Measurements from ENCODE around the gene ZNF619. TPM values are rescaled to one million over a fixed set of nuclear protein-coding genes. Genes with fewer than 3 reads are reported as not detected.

Gene ZNF619
- total and polyA plus RNA-seq, 9 of the 15 experiments (the other 6 are each of a cell fraction or from before 2014, with no cell fraction given): 1.3 to 9.1 (median 6.3) TPM

GRCh38 chr3:40505599-40506462 is 28.9 kb downstream of the ZNF619 start, which contains the start of gene ZNF620 (continued):
- TF ChIP-seq E2F6 (IDR thresholded peaks at IDR 0.05; ENCODE audit: borderline replicate concordance in 1 of 2, extremely low read depth in 1 of 2, insufficient read depth in 1 of 2, insufficient read length in 1 of 2, low read depth in 1 of 2, low read length in 1 of 2, poor library complexity in 1 of 2, severe bottlenecking in 1 of 2) (peak in 1 of 2 experiments; percentile 59), POLR2H (tag; IDR thresholded peaks at IDR 0.05; ENCODE audit: low read depth) (no peak), SAP30 (IDR thresholded peaks at IDR 0.05; ENCODE audit: borderline replicate concordance, insufficient read depth, low read depth, low read length, poor library complexity, severe bottlenecking) (peak; percentile 25), POLR2A (conservative IDR thresholded peaks at IDR 0.05) (peak; percentile 74), CBFB (CRISPR knock-in tag; IDR thresholded peaks at IDR 0.05) (0 out of 2 replicates have a peak, but pooled peaks have one; percentile 84), HNRNPUL1 (IDR thresholded peaks at IDR 0.05; ENCODE audit: low read length) (no peak), ZSCAN32 (CRISPR knock-in tag; IDR thresholded peaks at IDR 0.05) (no peak), ETV5 (CRISPR knock-in tag; IDR thresholded peaks at IDR 0.05; ENCODE audit: low read depth) (peak; percentile 65; the same call in 1 of the 2 replicates), FOXK1 (CRISPR knock-in tag; IDR thresholded peaks at IDR 0.05; ENCODE audit: borderline replicate concordance) (no peak), LEF1 (IDR thresholded peaks at IDR 0.05) (no peak), KAT7 (CRISPR knock-in tag; IDR thresholded peaks at IDR 0.05; ENCODE audit: borderline replicate concordance) (no peak), PHF8 (IDR thresholded peaks at IDR 0.05; ENCODE audit: borderline replicate concordance, low read length) (peak; percentile 63; the same call in 1 of the 2 replicates), ZNF431 (CRISPR knock-in tag; IDR thresholded peaks at IDR 0.05) (peak; percentile 59; the same call in 1 of the 2 replicates), ZBTB33 (CRISPR knock-in tag; IDR thresholded peaks at IDR 0.05) (0 out of 2 replicates have a peak, but pooled peaks have one; percentile 40)
- TF ChIP-seq, protein P1, sequence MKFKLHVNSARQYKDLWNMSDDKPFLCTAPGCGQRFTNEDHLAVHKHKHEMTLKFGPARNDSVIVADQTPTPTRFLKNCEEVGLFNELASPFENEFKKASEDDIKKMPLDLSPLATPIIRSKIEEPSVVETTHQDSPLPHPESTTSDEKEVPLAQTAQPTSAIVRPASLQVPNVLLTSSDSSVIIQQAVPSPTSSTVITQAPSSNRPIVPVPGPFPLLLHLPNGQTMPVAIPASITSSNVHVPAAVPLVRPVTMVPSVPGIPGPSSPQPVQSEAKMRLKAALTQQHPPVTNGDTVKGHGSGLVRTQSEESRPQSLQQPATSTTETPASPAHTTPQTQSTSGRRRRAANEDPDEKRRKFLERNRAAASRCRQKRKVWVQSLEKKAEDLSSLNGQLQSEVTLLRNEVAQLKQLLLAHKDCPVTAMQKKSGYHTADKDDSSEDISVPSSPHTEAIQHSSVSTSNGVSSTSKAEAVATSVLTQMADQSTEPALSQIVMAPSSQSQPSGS (CRISPR knock-in tag; IDR thresholded peaks at IDR 0.05): no peak
- TF ChIP-seq, protein P2, sequence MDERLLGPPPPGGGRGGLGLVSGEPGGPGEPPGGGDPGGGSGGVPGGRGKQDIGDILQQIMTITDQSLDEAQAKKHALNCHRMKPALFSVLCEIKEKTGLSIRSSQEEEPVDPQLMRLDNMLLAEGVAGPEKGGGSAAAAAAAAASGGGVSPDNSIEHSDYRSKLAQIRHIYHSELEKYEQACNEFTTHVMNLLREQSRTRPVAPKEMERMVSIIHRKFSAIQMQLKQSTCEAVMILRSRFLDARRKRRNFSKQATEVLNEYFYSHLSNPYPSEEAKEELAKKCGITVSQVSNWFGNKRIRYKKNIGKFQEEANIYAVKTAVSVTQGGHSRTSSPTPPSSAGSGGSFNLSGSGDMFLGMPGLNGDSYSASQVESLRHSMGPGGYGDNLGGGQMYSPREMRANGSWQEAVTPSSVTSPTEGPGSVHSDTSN (CRISPR knock-in tag; IDR thresholded peaks at IDR 0.05; ENCODE audit: low read depth): no peak
- TF ChIP-seq, protein P2 (tag; conservative IDR thresholded peaks at IDR 0.05; ENCODE audit: low read depth): no peak

All from K562 (cell line).